BE2C (cell line): ENCODE measurements around the gene TST.

Source experiments
- DNase-seq: peaks from one replicate; pipeline ENCODE4 v3.0.0-alpha.2; 2020
- H3K27me3 ChIP-seq: fragments of 250-450 bp; sonication (Bioruptor Pico); 2 replicates; pipeline ENCODE4 v1.5.1; 2020; ENCODE audit warnings: mild to moderate bottlenecking
- H3K36me3 ChIP-seq: fragments of 250-450 bp; sonication (Bioruptor Pico); 2 replicates; pipeline ENCODE4 v1.5.1; 2020; ENCODE audit warnings: mild to moderate bottlenecking
- H3K4me1 ChIP-seq: fragments of 250-450 bp; sonication (Bioruptor Pico); 2 replicates; pipeline ENCODE4 v1.5.1; 2020
- H3K4me3 ChIP-seq: 2 replicates; pipeline ENCODE4 v1.5.1; 2011; ENCODE audit warnings: low read depth, low read length
- H3K9me3 ChIP-seq: fragments of 250-450 bp; sonication (Bioruptor Pico); 2 replicates; pipeline ENCODE4 v1.5.1; 2020
- TF ChIP-seq, protein P1 (sequence below): IDR thresholded peaks from 2 replicates; pipeline ENCODE4 v1.5.1; 2012; ENCODE audit warnings: mild to moderate bottlenecking, low read depth, low read length

The TST gene

DNA sequence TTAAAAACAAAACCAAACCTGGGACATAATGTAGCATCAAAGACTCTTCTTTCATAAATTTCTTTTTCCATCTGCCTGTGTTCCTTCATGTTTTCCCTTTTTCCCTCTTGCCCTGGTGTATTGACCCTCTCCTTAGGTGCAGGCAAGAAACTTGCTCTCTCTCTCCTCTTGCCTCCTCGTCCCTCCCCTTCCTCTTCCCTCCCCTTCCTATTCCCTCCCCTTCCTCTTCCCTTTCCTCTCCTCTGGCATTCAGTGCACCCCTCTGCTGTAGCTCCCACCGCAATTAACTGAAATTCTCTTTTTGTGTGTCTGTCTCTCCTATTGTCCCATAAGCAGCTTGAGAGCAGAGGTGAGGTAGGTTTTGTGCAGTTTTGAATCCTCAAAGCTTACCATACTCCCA lies 55.9 kb downstream of the TST start:
- Histone ChIP-seq H3K36me3 (no peaks in the 10 kb centered on the region), H3K27me3 (peaks cover 9% of the 10 kb centered on the region; the same call in 1 of the 2 replicates), H3K9me3 (no peaks in the 10 kb centered on the region), H3K4me1 (no peaks in the 10 kb centered on the region), H3K4me3 (no peak overlapping the region)
- no peak for DNase-seq
- TF ChIP-seq, protein P1, sequence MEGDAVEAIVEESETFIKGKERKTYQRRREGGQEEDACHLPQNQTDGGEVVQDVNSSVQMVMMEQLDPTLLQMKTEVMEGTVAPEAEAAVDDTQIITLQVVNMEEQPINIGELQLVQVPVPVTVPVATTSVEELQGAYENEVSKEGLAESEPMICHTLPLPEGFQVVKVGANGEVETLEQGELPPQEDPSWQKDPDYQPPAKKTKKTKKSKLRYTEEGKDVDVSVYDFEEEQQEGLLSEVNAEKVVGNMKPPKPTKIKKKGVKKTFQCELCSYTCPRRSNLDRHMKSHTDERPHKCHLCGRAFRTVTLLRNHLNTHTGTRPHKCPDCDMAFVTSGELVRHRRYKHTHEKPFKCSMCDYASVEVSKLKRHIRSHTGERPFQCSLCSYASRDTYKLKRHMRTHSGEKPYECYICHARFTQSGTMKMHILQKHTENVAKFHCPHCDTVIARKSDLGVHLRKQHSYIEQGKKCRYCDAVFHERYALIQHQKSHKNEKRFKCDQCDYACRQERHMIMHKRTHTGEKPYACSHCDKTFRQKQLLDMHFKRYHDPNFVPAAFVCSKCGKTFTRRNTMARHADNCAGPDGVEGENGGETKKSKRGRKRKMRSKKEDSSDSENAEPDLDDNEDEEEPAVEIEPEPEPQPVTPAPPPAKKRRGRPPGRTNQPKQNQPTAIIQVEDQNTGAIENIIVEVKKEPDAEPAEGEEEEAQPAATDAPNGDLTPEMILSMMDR, result no peak

DNA sequence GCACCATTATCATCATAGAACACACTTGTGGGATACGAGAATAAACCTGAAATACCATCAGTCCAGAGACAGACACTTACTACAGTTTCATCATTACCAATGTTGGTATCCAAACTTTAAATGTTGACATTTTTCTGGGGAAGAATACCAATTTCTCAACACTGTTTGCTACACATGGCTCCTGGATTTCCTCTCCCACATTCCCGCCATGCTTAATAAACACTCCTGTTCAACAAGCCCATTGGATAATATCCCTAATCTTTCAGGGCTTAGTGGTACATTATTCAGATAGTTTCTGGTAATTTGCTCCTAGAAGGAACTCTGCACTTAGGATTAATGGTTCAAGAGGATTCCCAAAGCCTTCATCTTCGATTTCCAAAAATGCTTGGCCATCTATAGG lies 57.6 kb downstream of the TST start:
- no peak overlapping the region for H3K4me3 ChIP-seq
- H3K9me3 ChIP-seq, result no peaks in the 10 kb centered on the region
- peaks cover 6% of the 10 kb centered on the region; the same call in 1 of the 2 replicates for H3K27me3 ChIP-seq
- no peaks in the 10 kb centered on the region for H3K36me3 ChIP-seq
- DNase-seq, result no peak
- H3K4me1 ChIP-seq, result no peaks in the 10 kb centered on the region
- TF ChIP-seq, protein P1, result no peak
